ENCODE data around the gene CMTM3.
"Not testable (repeated sequence)": the region's sequence is repeated elsewhere in the genome, so short reads cannot be mapped to it uniquely, and the experiment has no call there.

The CMTM3 gene

GRCh38 chr16:66630561-66631260, 26.2 kb downstream of the CMTM3 start:
- H3K4me3 Mint-ChIP-seq; H3K9me3 Mint-ChIP-seq; H3K27ac Mint-ChIP-seq; H3K27me3 Mint-ChIP-seq; H3K36me3 Mint-ChIP-seq (ENCODE audit: low read depth); H3K4me1 Mint-ChIP-seq (ENCODE audit: low read depth): not testable (repeated sequence)

GRCh38 chr16:66631558-66631957, 27.1 kb downstream of the CMTM3 start:
- not testable (repeated sequence) for H3K9me3 Mint-ChIP-seq; H3K4me3 Mint-ChIP-seq; H3K4me1 Mint-ChIP-seq (ENCODE audit: low read depth); H3K27ac Mint-ChIP-seq; H3K36me3 Mint-ChIP-seq (ENCODE audit: low read depth); H3K27me3 Mint-ChIP-seq

- Mint-ChIP-seq H3K9me3 (no peaks in the 10 kb centered on the region), H3K4me1 (ENCODE audit: low read depth) (no peaks in the 10 kb centered on the region), H3K27ac (no peak overlapping the region), H3K27me3 (no peaks in the 10 kb centered on the region), H3K36me3 (ENCODE audit: low read depth) (no peaks in the 10 kb centered on the region), H3K4me3 (no peak overlapping the region)
Observed at GRCh38 chr16:66634527-66635196, 30.2 kb downstream of the CMTM3 start.

GRCh38 chr16:66635406-66635805, 30.9 kb downstream of the CMTM3 start:
- no peaks in the 10 kb centered on the region for H3K36me3 Mint-ChIP-seq (ENCODE audit: low read depth)
- no peaks in the 10 kb centered on the region for H3K4me1 Mint-ChIP-seq (ENCODE audit: low read depth)

GRCh38 chr16:66636199-66636598, 31.7 kb downstream of the CMTM3 start:
- H3K27ac Mint-ChIP-seq, result no peak overlapping the region
- H3K36me3 Mint-ChIP-seq (ENCODE audit: low read depth), result no peaks in the 10 kb centered on the region
- H3K4me1 Mint-ChIP-seq (ENCODE audit: low read depth), result no peaks in the 10 kb centered on the region
- H3K4me3 Mint-ChIP-seq, result no peak overlapping the region
- no peaks in the 10 kb centered on the region for H3K9me3 Mint-ChIP-seq
- H3K27me3 Mint-ChIP-seq, result no peaks in the 10 kb centered on the region

More at GRCh38 chr16:66635406-66635805, 30.9 kb downstream of the CMTM3 start:
- Mint-ChIP-seq H3K27ac (no peak overlapping the region), H3K27me3 (no peaks in the 10 kb centered on the region), H3K4me3 (no peak overlapping the region), H3K9me3 (no peaks in the 10 kb centered on the region)

GRCh38 chr16:66637806-66638205, 33.3 kb downstream of the CMTM3 start:
- Mint-ChIP-seq H3K36me3 (ENCODE audit: low read depth) (no peaks in the 10 kb centered on the region), H3K4me3 (no peak overlapping the region), H3K9me3 (no peaks in the 10 kb centered on the region), H3K4me1 (ENCODE audit: low read depth) (no peaks in the 10 kb centered on the region), H3K27me3 (no peaks in the 10 kb centered on the region), H3K27ac (no peak overlapping the region)

GRCh38 chr16:66639091-66639885, 34.8 kb downstream of the CMTM3 start:
- Mint-ChIP-seq H3K4me1 (ENCODE audit: low read depth) (no peaks in the 10 kb centered on the region), H3K27ac (no peak overlapping the region), H3K36me3 (ENCODE audit: low read depth) (no peaks in the 10 kb centered on the region)

GRCh38 chr16:66640724-66641314, 36.3 kb downstream of the CMTM3 start:
- Mint-ChIP-seq H3K4me1 (ENCODE audit: low read depth) (no peaks in the 10 kb centered on the region), H3K27me3 (no peaks in the 10 kb centered on the region), H3K4me3 (no peak overlapping the region), H3K9me3 (no peaks in the 10 kb centered on the region), H3K36me3 (ENCODE audit: low read depth) (no peaks in the 10 kb centered on the region), H3K27ac (no peak overlapping the region)

More at GRCh38 chr16:66639091-66639885, 34.8 kb downstream of the CMTM3 start:
- Mint-ChIP-seq H3K9me3 (no peaks in the 10 kb centered on the region), H3K27me3 (no peaks in the 10 kb centered on the region), H3K4me3 (no peak overlapping the region)

- no peaks in the 10 kb centered on the region for H3K36me3 Mint-ChIP-seq (ENCODE audit: low read depth)
- H3K27me3 Mint-ChIP-seq, result no peaks in the 10 kb centered on the region
- no peak overlapping the region for H3K4me3 Mint-ChIP-seq
- no peak overlapping the region for H3K27ac Mint-ChIP-seq
- H3K4me1 Mint-ChIP-seq (ENCODE audit: low read depth), result no peaks in the 10 kb centered on the region
- no peaks in the 10 kb centered on the region for H3K9me3 Mint-ChIP-seq
Observed at GRCh38 chr16:66641387-66641786, 36.9 kb downstream of the CMTM3 start.

GRCh38 chr16:66647866-66648265, 43.4 kb downstream of the CMTM3 start:
- no peaks in the 10 kb centered on the region for H3K36me3 Mint-ChIP-seq (ENCODE audit: low read depth)
- no peak overlapping the region for H3K4me3 Mint-ChIP-seq
- peaks cover 12% of the 10 kb centered on the region for H3K4me1 Mint-ChIP-seq (ENCODE audit: low read depth)
- no peaks in the 10 kb centered on the region for H3K9me3 Mint-ChIP-seq
- no peak overlapping the region for H3K27ac Mint-ChIP-seq
- H3K27me3 Mint-ChIP-seq, result no peaks in the 10 kb centered on the region

- no peaks in the 10 kb centered on the region for H3K9me3 Mint-ChIP-seq
Observed at GRCh38 chr16:66649167-66649566, 44.7 kb downstream of the CMTM3 start.

GRCh38 chr16:66649636-66650205, 45.2 kb downstream of the CMTM3 start:
- Mint-ChIP-seq H3K27ac (no peak overlapping the region), H3K4me1 (ENCODE audit: low read depth) (peaks cover 13% of the 10 kb centered on the region), H3K27me3 (no peaks in the 10 kb centered on the region), H3K9me3 (no peaks in the 10 kb centered on the region), H3K4me3 (no peak overlapping the region), H3K36me3 (ENCODE audit: low read depth) (no peaks in the 10 kb centered on the region)

More at GRCh38 chr16:66649167-66649566, 44.7 kb downstream of the CMTM3 start:
- no peaks in the 10 kb centered on the region for H3K27me3 Mint-ChIP-seq
- no peaks in the 10 kb centered on the region for H3K36me3 Mint-ChIP-seq (ENCODE audit: low read depth)
- H3K4me1 Mint-ChIP-seq (ENCODE audit: low read depth), result peaks cover 13% of the 10 kb centered on the region
- no peak overlapping the region for H3K27ac Mint-ChIP-seq
- no peak overlapping the region for H3K4me3 Mint-ChIP-seq

GRCh38 chr16:66650707-66651473, 46.4 kb downstream of the CMTM3 start:
- peak overlapping the region; percentile 46 for H3K4me3 Mint-ChIP-seq
- no peak overlapping the region for H3K27ac Mint-ChIP-seq
- H3K36me3 Mint-ChIP-seq (ENCODE audit: low read depth), result no peaks in the 10 kb centered on the region
- H3K9me3 Mint-ChIP-seq, result no peaks in the 10 kb centered on the region
- H3K4me1 Mint-ChIP-seq (ENCODE audit: low read depth), result peaks cover 13% of the 10 kb centered on the region
- no peaks in the 10 kb centered on the region for H3K27me3 Mint-ChIP-seq

GRCh38 chr16:66651474-66651765, 46.9 kb downstream of the CMTM3 start:
- peak overlapping the region; percentile 46 for H3K4me3 Mint-ChIP-seq
- H3K36me3 Mint-ChIP-seq (ENCODE audit: low read depth), result no peaks in the 10 kb centered on the region
- H3K27ac Mint-ChIP-seq, result no peak overlapping the region
- H3K4me1 Mint-ChIP-seq (ENCODE audit: low read depth), result peaks cover 13% of the 10 kb centered on the region
- no peaks in the 10 kb centered on the region for H3K9me3 Mint-ChIP-seq
- H3K27me3 Mint-ChIP-seq, result no peaks in the 10 kb centered on the region

All from stimulated activated naive CD8-positive, alpha-beta T cell treated with anti-CD3 and anti-CD28 coated beads, Interleukin-15, Interleukin-2, amounts not matched to agents 100 ng/mL and 50 ng/mL, for 24 hours (primary cell).